Right atrium auricular region (tissue), 2 donors: ENCODE measurements around the gene PELI1. TPM values are rescaled to one million over a fixed set of nuclear protein-coding genes. Genes with fewer than 3 reads are reported as not detected.

Experiments
- DNase-seq: peaks from one replicate; pipeline ENCODE4 v3.0.0-alpha.2; 2019; ENCODE audit warnings: low spot score
- H3K27ac ChIP-seq, 2 donors: fragments of 200-600 bp; sonication (generic); 1 replicate in 1 of 2; 2 replicates in 1 of 2; pipeline ENCODE4 v1.5.1; 2016 to 2019
- H3K27me3 ChIP-seq, 2 donors: fragments of 200-600 bp; sonication (generic); one replicate each; pipeline versions ENCODE4 v1.5.1 to v1.6.0; 2017 to 2019
- H3K36me3 ChIP-seq: fragments of 200-600 bp; sonication (generic); one replicate; pipeline ENCODE4 v1.5.1; 2016
- H3K4me1 ChIP-seq, 2 donors: fragments of 200-600 bp; sonication (generic); one replicate each; pipeline versions ENCODE4 v1.5.1 to v1.6.0; 2017 to 2019
- H3K4me3 ChIP-seq, 2 donors: fragments of 200-600 bp; sonication (generic); 1 replicate in 1 of 2; 2 replicates in 1 of 2; pipeline ENCODE4 v1.5.1; 2017 to 2019; ENCODE audit warnings: mild to moderate bottlenecking in 1 of 2, moderate library complexity in 1 of 2
- H3K9me3 ChIP-seq, 2 donors: fragments of 200-600 bp; sonication (generic); one replicate each; pipeline ENCODE4 v1.5.1; 2019
- CTCF ChIP-seq, 2 donors: fragments of 200-600 bp; sonication (generic); IDR thresholded peaks; one replicate each; pipeline ENCODE4 v1.5.1; 2019; ENCODE audit warnings: antibody characterized with exemption in 2 of 2
- total RNA-seq, 2 donors: library from RNA; depleted of rRNA; stranded (reverse); fragments of >200 nt; gene quantifications; one replicate each; pipeline ENCODE4 v1.1.0, GENCODE V29; 2016

PELI1 gene
- total RNA-seq, 2 donors from 2014 or later: 10.3 to 10.9 TPM

GRCh38 chr2:64133828-64134227 lies 10.4 kb downstream of the PELI1 start:
- Histone ChIP-seq H3K36me3 (no peaks in the 10 kb centered on the region), H3K9me3 (no peaks in the 10 kb centered on the region), H3K27me3 (no peaks in the 10 kb centered on the region), H3K27ac (no peak overlapping the region), H3K4me1 (peaks cover 0 to 23% of the 10 kb centered on the region in 2 donors), H3K4me3 (no peak overlapping the region)
- no peak for TF ChIP-seq CTCF (IDR thresholded peaks at IDR 0.05)
- DNase-seq: no peak

GRCh38 chr2:64133354-64133753 lies 10.9 kb downstream of the PELI1 start:
- Histone ChIP-seq H3K27ac (no peak overlapping the region), H3K27me3 (no peaks in the 10 kb centered on the region), H3K36me3 (no peaks in the 10 kb centered on the region), H3K4me1 (peaks cover 0 to 19% of the 10 kb centered on the region in 2 donors), H3K4me3 (no peak overlapping the region), H3K9me3 (no peaks in the 10 kb centered on the region)
- DNase-seq: no peak
- no peak for TF ChIP-seq CTCF (IDR thresholded peaks at IDR 0.05)

- Histone ChIP-seq H3K36me3 (no peaks in the 10 kb centered on the region), H3K4me3 (no peak overlapping the region), H3K9me3 (no peaks in the 10 kb centered on the region), H3K4me1 (peaks cover 0 to 11% of the 10 kb centered on the region in 2 donors), H3K27me3 (no peaks in the 10 kb centered on the region), H3K27ac (no peak overlapping the region)
- no peak for DNase-seq
- TF ChIP-seq CTCF (IDR thresholded peaks at IDR 0.05): no peak
These were observed 13.9 kb downstream of the PELI1 start for GRCh38 chr2:64130333-64130732.

- Histone ChIP-seq H3K4me3 (no peak overlapping the region), H3K9me3 (no peaks in the 10 kb centered on the region), H3K27ac (no peak overlapping the region), H3K4me1 (peaks cover 0 to 3% of the 10 kb centered on the region in 2 donors), H3K36me3 (no peaks in the 10 kb centered on the region), H3K27me3 (no peaks in the 10 kb centered on the region)
- DNase-seq: no peak
- TF ChIP-seq CTCF (IDR thresholded peaks at IDR 0.05): no peak
These were observed 15.3 kb downstream of the PELI1 start for GRCh38 chr2:64128943-64129391.

- H3K27me3 ChIP-seq: no peaks in the 10 kb centered on the region
- TF ChIP-seq CTCF (IDR thresholded peaks at IDR 0.05): no peak
- H3K27ac ChIP-seq: no peak overlapping the region
- no peaks in the 10 kb centered on the region for H3K36me3 ChIP-seq
- H3K4me3 ChIP-seq: no peak overlapping the region
- H3K9me3 ChIP-seq: no peaks in the 10 kb centered on the region
- DNase-seq: no peak
- H3K4me1 ChIP-seq: peaks cover 0 to 3% of the 10 kb centered on the region in 2 donors
These were observed 15.8 kb downstream of the PELI1 start for GRCh38 chr2:64128406-64128805.

GRCh38 chr2:64127119-64127518 lies 17.1 kb downstream of the PELI1 start:
- no peaks in the 10 kb centered on the region for H3K27me3 ChIP-seq
- H3K36me3 ChIP-seq: no peaks in the 10 kb centered on the region
- H3K9me3 ChIP-seq: no peaks in the 10 kb centered on the region
- no peak overlapping the region for H3K27ac ChIP-seq
- H3K4me3 ChIP-seq: no peak overlapping the region
- H3K4me1 ChIP-seq: peaks cover 0 to 3% of the 10 kb centered on the region in 2 donors
- no peak for TF ChIP-seq CTCF (IDR thresholded peaks at IDR 0.05)
- DNase-seq: no peak
